HG03520 (cell line): ENCODE measurements around the gene ZNF460.
A peak's percentile ranks its signal among the peaks of the same experiment; 100 is the strongest.

Experiments used
- ATAC-seq: cut with Tn5 transposase; IDR thresholded peaks from one replicate; pipeline ENCODE4 v1.9.1; 2021; ENCODE audit warnings: mild to moderate bottlenecking, moderate library complexity; ENCODE audit not compliant: unreplicated experiment

The ZNF460 gene

DNA sequence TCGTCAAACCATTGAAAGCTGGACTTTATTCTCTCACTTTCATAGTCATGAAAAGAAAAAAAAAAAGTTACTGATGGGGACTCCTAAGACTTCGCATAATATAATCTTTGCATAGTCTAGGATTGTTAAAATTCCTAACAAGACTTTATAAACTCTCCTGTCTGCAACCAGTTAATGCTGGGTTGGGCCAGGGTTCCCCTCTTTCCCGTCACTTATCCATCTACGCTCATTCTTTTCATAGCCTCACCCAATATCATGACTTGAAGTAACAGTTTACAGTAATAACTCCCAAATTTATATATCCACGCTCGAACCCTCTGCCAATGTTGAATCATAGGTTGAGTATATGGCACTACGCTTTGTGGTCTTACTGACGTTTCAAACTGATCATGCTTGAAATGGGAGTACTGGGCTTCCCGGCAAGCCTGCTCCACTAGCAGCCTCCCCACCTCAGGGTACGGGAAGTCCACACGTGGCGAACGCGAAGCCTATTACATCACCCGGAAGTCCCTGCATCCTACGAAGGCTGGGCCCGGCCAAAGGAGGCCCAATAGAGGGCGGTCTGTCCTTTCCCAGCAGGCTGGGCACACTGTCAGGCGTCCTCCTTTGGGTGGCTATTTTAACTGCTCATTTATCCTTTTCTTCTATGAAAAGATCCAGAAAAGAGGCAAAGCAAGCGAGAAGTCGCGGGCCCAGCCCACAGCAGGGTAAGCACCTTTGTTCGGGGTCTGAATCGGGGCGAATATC, 694 bp upstream of the ZNF460 start:
- peak; percentile 64 for ATAC-seq

DNA sequence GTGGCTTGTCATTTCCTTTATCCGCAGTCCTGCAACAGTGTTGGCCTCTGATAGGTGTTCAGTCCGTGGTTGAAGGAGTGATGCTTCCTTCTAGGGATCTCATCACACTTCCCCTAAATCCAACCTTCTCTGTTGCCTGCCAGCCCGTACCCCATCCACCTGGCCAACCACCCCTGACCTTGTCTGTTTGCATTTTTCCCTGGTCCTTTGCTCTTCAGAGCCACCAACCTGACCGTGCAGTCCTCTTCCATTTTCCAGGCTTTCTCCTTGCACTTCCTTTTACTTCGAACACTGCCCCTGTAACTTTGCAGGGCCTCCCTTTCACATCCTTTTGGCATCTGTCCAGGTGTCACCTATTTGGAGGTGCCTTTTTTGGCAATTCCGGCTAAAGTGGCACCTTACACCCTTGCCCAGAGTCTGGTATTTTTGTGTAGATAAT, 696 bp downstream of the ZNF460 start:
- no peak for ATAC-seq

DNA sequence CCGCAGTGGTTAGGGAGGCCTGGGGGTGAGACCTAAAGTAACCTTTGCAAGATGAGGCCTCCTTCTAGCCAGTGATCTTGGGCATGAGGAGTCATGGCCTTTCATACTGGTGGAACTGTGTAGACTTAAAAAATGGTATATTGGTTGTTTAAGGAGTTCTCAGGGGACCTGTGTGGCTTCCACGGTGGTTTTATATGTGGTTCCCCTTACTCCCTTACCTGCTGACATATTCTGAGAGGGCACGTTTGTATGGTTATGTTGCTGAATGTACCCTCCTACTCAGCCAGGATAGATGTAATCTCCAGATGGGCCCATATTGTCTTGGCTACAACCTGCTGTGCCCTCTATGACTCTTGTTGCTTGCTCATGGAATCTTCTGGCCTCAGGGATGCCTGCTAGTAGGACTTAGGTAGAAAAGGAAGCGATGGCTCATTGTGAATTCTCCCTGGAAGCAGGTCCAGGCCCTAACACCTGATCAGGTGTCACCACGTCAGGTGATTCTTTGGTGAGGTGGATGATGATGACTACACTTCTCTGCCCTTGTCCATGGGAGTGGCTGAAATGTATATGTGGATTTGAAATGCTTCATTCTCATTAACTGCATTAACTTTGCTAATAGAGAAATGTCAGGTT, 1.8 kb downstream of the ZNF460 start:
- ATAC-seq = no peak

DNA sequence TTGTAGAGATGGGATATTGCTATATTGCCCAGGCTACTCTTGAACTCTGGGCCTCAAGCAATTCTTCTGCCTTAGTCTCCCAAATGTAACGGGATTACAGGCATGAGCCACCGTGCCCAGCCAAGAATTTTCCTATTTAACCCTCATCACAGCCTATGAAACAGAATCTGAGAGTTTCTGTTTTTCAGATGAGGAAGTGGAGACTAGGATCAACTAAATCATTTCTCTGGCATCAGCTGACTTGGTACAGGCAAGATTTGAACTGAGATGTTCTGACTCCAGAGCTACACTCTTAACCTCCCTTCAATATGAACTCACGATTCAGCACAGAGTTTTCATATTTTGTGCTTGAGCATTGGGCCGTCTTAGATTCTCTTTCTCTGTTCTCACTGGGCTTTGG, 8.1 kb downstream of the ZNF460 start:
- no peak for ATAC-seq

DNA sequence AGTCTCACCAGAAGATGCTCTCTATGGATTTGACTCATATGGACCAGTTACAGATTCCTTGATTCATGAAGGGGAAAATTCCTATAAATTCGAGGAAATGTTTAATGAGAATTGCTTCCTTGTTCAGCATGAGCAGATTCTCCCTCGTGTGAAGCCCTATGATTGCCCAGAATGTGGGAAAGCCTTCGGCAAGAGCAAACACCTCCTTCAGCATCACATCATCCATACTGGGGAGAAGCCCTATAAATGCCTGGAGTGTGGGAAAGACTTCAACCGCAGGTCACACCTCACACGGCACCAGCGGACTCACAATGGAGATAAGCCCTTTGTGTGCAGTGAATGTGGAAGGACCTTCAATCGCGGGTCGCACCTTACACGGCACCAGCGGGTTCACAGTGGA, 10.7 kb downstream of the ZNF460 start:
- no peak for ATAC-seq

DNA sequence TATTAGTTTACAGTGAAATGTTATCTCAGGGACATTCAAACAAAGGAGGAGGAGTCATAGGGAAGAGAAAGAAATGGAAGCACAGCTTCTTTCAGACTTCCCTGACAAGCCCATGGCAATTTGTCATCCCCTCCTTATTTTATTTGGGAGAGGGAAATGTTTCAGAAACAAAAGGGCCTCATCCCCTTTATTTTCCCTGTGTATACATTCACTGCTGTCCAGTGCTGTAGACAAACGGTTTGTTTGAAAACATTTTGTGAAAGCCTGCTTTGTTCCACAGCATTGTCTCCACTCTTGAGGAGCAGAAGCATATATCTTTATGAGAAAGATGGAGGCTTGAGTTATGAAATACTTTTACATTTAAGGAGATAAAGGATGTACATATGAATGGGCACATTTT, 12.3 kb downstream of the ZNF460 start:
- ATAC-seq = no peak

DNA sequence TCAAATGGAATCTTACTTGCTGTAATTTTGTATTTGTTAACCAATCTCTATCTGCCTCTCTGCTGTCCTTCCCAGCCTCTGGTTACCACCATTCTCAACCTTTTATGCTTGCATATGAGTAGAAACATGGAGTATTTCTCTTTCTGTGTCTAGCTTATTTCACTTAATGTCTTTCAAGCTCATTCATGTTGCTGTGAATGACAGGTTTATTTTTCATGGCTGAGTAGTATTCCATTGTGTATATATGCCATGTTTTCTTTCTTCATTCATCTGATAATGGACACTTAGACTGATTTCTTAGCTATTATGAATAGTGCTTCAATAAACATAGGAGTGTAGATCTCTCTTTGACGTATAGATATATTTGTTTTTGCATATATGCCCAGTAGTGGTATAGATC, 13.4 kb downstream of the ZNF460 start:
- ATAC-seq = no peak

DNA sequence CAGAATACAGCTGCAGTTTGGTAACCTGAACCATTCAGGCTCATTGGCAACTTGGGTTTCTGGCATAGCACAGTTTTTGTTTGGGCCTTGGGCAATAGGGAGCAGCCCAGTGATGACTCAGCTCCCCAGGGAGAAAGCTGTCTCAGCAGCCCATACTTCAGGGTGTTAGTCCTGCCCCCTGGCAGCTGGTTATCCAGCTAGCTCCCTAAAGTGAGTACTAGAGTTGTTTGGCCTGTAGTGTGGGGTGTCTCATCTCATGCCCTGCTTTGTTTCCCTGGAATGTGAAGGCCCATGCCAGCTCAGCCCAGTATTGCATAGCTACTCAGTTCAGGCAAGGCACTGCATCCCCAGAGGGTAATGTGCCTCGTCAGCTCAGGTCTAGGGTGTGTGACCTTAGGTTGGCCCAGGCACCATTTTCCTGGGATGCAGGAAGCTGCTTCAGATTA, 21.8 kb downstream of the ZNF460 start:
- ATAC-seq = no peak

DNA sequence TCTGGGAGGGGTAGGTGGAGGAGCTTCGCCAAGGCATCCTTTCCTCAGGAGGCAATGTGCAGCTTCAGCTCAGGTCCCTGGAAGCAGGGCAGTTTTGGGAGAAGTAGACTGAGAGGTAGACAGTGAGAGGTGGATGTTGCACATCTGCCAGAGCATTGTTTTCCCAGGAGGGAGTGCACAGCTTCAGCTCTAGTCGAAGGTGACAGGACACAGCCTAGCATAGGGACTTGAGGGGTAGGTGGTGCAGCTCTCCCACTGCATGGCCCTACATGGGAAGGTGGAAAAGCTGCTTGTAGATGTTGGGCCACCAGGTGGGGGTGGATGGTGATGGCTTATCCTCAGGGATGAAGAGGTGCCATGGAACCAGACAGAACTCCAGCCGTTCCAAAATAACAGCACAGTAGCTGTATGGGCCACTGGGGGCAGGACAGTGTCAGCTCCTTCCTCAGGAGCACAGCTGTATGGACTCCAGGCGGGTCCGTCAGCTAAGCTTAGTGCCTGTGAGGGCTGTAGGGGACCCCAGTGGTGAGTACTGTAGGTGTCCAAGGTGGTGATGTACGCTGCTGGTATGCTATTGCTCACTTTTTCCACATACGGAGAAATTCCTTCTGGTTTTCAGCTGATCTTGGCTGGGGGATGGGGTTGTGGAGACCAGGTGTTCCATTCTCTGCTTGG, 22.6 kb downstream of the ZNF460 start:
- no peak for ATAC-seq

DNA sequence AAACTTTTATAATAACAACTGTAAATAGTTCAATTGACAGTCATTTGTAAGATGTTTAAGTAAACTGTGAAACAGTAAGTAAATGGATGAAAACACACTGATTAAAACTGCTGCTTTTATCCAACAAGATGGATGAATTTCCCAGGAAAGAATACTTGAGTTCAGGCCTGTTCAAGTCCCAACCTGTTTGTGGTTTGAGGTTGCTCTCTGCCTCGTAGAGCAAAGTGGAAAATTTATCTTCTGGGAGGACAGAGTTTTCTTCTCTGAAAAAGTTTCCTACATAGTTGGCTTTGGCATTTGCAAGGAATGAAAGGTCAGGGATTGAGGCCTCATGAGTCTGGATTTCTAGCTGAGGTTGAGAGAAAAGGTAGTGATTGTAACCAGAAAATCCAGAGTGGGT, 24.8 kb downstream of the ZNF460 start:
- no peak for ATAC-seq

DNA sequence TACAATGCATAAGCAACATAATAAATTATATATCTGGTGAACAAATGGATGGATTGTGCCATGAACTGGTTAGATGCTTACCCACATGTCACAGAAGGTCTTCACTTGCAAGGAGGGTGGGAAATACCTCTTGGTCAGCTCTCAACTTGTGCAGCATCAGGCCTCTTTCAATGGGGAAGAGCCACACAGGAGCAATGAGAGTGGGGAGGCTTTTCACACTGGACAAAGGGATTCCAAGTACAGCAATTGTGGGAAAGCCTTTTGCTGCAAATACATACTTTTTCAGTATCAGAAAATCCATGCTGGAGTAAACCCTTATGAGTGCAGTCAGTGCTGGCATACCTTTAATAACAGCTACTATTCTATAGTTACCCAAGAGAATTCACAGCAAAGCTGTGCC, 28.2 kb downstream of the ZNF460 start:
- no peak for ATAC-seq

DNA sequence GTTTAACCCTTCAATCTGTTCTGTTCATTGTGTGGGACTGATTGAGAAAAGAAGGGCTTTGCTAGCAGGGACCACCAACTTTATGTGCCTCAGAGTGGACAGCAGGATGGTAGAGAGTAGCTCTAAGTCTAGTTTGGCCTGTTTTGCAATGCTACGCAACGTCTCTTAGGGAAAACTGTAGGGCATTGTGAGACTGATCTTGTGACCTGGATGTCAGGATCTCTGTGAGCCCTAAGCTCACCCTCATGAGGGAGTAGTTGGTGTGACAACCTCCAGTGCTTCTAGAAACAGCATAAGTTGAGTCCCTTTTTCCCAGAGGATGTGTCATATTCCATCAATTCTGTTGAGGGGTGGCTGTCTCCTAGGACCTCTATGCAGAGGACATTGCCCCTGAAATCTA, 30.5 kb downstream of the ZNF460 start:
- ATAC-seq = no peak

DNA sequence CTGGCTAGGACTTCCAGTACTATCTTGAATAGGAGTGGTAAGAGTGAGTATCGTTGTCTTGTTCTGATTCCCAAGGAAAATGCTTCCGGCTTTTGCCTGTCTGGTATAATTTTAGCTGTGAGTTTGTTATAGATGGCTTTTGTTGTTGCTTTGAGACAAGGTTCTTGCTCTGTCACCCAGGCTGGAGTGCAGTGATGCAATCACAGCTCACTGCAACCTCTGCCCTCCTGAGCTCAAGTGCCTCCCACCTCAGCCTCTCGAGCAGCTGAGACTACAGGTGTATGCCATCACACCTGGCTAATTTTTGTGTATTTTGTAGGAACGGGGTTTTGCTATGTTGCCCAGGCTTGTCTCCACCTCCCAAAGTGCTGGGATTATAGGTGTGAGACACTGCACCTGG, 33.9 kb downstream of the ZNF460 start:
- no peak for ATAC-seq

DNA sequence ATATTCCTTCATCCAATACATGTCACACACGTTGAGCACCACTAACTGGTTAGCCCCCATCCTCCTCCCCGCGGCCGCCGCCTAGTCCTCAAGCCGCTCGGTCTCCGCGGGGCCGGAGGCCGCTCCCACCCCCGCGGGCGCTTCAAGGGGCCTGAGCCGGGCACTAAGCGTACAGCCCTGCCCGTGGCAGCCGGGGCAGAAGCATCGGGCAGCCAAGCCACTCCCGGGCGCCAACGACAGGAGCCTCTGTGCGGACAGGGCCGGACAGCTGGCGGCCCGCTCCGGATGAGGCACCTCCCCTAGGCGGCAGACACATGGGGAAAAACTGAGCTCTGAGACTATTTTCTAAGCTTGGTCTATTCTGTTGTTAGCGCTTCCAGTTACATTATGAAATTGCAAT, 37.2 kb downstream of the ZNF460 start:
- no peak for ATAC-seq

DNA sequence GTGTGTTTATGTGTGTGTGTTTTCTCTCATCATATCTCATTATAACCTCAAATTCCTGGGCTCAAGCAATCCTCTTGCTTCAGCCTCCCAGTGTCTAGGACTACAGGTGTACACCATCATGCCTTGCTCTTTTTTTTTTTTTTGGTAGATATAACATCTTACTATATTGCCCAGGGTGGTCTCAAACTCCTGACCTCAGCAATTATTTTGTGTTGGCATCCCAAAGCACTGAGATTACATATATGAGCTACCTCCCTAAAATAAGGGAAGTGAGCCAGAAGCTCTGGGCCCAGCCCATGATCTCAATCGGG, 39.5 kb downstream of the ZNF460 start:
- no peak for ATAC-seq

DNA sequence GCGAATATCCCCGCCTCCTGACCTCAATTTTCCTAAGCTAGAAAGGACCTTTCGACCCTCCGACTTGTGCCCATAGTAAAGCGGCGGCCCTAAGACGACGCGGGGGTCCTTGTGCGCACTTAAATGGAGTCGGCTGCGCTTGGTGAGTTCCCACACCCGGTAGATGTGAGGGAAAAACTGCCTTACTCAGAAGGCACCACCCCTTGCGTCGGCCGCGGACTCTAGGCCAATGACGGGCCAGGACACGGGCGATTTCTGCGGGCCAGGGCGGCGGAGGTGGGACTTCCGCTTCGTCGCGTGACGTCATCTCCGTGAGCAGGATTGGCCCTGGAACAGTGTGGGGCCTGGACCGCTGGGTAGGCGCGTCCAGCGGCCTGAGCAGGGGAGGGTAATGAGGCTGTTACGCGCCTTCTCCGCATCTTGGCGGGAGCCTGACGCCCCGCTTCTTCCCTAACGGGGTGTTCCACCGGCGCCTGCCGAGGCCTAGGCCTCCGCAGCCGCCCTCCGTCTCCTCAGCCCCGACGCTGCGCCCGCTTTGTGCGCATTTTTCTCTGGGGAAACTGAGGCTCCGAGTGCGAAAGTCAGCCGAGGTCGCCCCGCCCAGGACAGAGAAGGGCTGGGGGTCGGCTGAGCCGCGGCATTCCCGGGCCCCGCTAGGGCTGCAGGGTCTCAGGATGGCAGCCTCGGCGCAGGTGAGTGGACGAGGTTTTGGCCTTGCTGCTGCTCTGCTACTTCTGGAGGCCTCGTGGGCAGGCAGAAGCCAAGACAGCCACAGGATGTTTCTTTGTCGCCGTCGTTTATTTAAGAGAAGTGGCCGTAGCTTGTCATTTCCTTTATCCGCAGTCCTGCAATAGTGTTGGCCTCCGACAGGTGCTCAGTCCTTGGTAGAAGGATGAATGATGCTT, 40.1 kb downstream of the ZNF460 start, which contains the start of gene ZNF543:
ZNF543 (plus strand) TSS at position 293 of the 905 bp plus-strand sequence; CDS start at position 675, 382 bp downstream.
- peak; percentile 95 for ATAC-seq

DNA sequence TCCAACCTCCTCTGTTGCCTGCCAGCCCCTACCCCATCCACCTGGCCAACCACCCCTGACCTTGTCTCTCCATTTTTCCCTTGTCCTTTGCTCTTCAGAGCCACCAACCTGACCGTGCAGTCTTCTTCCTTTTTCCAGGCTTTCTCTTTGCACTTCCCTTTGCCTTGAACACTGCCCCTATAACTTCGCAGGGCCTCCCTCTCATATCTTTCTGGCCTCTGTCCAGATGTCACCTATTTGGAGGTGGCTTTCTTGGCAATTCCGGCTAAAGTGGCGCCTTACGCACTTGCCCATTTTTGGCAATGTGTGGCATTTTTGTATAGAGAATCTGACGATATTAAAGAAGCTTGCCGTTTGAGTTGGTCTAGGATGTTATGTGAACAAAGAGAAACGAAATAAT, 40.8 kb downstream of the ZNF460 start:
- ATAC-seq = no peak

DNA sequence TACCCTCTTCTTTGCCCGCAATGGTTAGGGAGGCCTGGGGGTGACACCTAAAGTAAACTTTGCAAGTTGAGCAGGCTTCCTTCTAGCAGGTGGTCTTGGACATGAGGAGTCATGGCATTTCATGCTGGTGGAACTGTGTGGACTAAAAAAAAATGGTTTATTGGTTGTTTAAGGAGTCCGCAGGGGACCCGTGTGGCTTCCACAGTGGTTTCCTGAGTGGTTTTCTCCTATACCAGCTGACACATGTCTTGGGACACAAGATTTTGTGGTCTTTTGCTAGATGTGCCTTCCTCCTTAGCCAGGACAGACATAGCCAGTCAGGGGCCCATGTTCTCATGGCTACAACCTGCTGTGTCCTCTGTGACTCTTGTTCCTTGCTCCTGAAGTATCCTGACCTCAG, 41.5 kb downstream of the ZNF460 start:
- no peak for ATAC-seq

DNA sequence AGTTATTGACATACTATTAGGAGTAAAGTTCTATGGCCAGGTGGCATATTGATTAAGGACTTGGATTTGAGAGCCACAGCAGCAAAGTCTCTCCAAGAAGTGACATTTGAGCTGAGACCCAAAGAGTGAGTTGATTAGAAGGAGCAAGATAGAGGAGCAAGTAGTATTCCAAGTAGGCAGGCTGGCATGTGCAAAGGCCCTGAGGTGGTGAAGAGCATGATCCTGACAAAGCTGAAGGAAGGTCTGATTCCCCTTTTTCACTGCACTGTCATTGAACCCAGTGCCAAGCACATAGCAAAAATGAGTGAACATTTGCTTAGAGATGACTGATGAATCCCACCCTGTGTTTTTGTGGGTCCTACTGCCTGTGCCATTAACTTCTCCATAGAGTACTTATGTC, 44.7 kb downstream of the ZNF460 start:
- no peak for ATAC-seq

DNA sequence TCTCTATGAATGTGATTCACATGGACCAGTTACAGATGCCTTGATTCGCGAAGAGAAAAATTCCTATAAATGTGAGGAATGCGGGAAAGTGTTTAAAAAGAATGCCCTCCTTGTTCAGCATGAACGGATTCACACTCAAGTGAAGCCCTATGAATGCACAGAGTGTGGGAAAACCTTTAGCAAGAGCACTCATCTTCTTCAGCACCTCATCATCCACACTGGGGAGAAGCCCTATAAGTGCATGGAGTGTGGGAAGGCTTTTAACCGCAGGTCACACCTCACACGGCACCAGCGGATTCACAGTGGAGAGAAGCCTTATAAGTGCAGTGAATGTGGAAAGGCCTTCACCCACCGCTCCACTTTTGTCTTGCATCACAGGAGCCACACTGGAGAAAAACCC, 47.7 kb downstream of the ZNF460 start:
- ATAC-seq = no peak

DNA sequence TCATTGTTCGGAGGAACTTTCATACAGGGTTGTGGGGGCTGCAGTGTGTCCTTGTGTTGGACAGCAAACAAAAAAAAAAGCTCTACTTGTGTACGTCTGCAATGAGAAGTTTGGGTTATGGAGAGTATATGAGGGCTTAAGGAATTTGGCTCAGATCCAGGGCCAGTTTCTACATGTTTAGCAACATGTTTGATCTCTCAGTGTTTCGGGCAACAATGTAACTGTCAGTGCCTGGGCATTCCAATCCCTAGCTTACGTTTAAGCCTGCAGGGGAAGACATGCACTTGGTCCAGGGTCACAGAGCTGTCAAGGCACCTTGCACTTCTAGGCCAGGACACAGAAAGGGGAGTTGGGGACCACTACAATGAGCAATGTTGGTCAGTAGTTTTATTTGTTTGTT, 53.9 kb downstream of the ZNF460 start:
- no peak for ATAC-seq
